Endothelial cell of umbilical vein (primary cell): ENCODE measurements around the gene RUNX2. TPM values are rescaled to one million over a fixed set of nuclear protein-coding genes. Genes with fewer than 3 reads are reported as not detected.

Source experiments
- BruUV-seq: library from RNA; stranded (reverse); fragments of 400-500 nt; replicated peaks from 2 replicates; lab custom pipeline; 2021; lab: Mats Ljungman, UMichigan
- CTCF ChIA-PET: fragments of 300-600, 350-600 bp; sonication (Branson Sonifier 250); formaldehyde crosslinking; loops from one replicate; lab custom pipeline; 2021; ENCODE audit warnings: antibody characterized with exemption, inconsistent platforms; lab: Charles Lee
- POLR2A ChIA-PET: fragments of 300-600, 350-600 bp; sonication (Branson Sonifier 250); formaldehyde crosslinking; loops from one replicate; lab custom pipeline; 2021; ENCODE audit warnings: antibody characterized with exemption, inconsistent platforms; lab: Charles Lee
- DNase-seq: peaks from one replicate; pipeline ENCODE4 v3.0.0-alpha.2; 2011; ENCODE audit warnings: low read depth, low spot score
- FAIRE-seq: peaks from 2 replicates; lab custom pipeline; 2011; peaks lifted over from hg19 to GRCh38; lab: Jason Lieb, UNC
- H2AFZ ChIP-seq: 2 replicates; pipeline ENCODE4 v1.6.0; 2012; ENCODE audit warnings: low read depth, low read length, control low read depth, inconsistent platforms
- H3K27ac ChIP-seq: 2 replicates; pipeline ENCODE4 v1.5.1; 2011; ENCODE audit warnings: low read depth, mild to moderate bottlenecking, control low read depth, low read length, moderate library complexity; ENCODE audit not compliant: insufficient read depth
- H3K27me3 ChIP-seq, 2 experiments: 2 replicates each; pipeline versions ENCODE4 v1.6.0 to v1.6.1; 2011; ENCODE audit warnings: low read length in 2 of 2, mixed read lengths in 1 of 2; ENCODE audit not compliant: control insufficient read depth in 2 of 2, insufficient read depth in 2 of 2
- H3K36me3 ChIP-seq, 2 experiments: 2 replicates in 1 of 2; 3 replicates in 1 of 2; pipeline ENCODE4 v1.5.1; 2011; ENCODE audit warnings: low read length in 2 of 2, mild to moderate bottlenecking in 1 of 2, moderate library complexity in 1 of 2; ENCODE audit not compliant: control insufficient read depth in 2 of 2, insufficient read depth in 2 of 2; ENCODE audit errors: extremely low read depth in 1 of 2
- H3K4me1 ChIP-seq: 3 replicates; pipeline ENCODE4 v1.5.1; 2011; ENCODE audit warnings: mild to moderate bottlenecking, low read length; ENCODE audit not compliant: control insufficient read depth, insufficient read depth; ENCODE audit errors: extremely low read depth
- H3K4me2 ChIP-seq: 2 replicates; pipeline ENCODE4 v1.6.1; 2011; ENCODE audit warnings: low read length, control low read depth, mixed read lengths; ENCODE audit not compliant: insufficient read depth
- H3K4me3 ChIP-seq, 3 experiments: fragments of 200-600 bp in 1 of 3; sonication (generic), shearing (Covaris generic) in 1 of 3; replicated peaks in 1 of 3; 2 replicates each; pipeline ENCODE4 v1.5.1; 2011 to 2016; ENCODE audit warnings: control low read depth in 3 of 3, low read length in 3 of 3, mild to moderate bottlenecking in 2 of 3, inconsistent platforms in 1 of 3, low read depth in 1 of 3, moderate library complexity in 1 of 3; ENCODE audit not compliant: insufficient read depth in 1 of 3
- H3K79me2 ChIP-seq: 2 replicates; pipeline ENCODE4 v1.6.0; 2012; ENCODE audit warnings: low read length, inconsistent platforms; ENCODE audit not compliant: control insufficient read depth, insufficient read depth
- H3K9ac ChIP-seq: replicated peaks from 2 replicates; pipeline ENCODE3; 2011; ENCODE audit warnings: low read length, control low read depth; ENCODE audit not compliant: insufficient read depth; ENCODE audit errors: extremely low read depth
- H3K9me1 ChIP-seq: replicated peaks from 3 replicates; pipeline ENCODE4 v1.6.0; 2011; ENCODE audit warnings: mild to moderate bottlenecking, low read length; ENCODE audit not compliant: control insufficient read depth, insufficient read depth; ENCODE audit errors: extremely low read depth
- H3K9me3 ChIP-seq: replicated peaks from 2 replicates; pipeline ENCODE4 v1.5.1; 2012; ENCODE audit warnings: low read length, inconsistent platforms; ENCODE audit not compliant: control insufficient read depth, insufficient read depth
- H4K20me1 ChIP-seq: replicated peaks from 2 replicates; pipeline ENCODE3; 2011; ENCODE audit warnings: mild to moderate bottlenecking, low read length; ENCODE audit not compliant: control insufficient read depth, insufficient read depth; ENCODE audit errors: extremely low read depth
- CTCF ChIP-seq, 2 donors: IDR thresholded peaks; 1 replicate in 1 of 2; 2 replicates in 1 of 2; pipeline ENCODE4 v1.5.1; 2011; ENCODE audit warnings: low read length in 2 of 2, mild to moderate bottlenecking in 2 of 2, moderate library complexity in 2 of 2, control low read depth in 1 of 2, inconsistent platforms in 1 of 2, low read depth in 1 of 2; ENCODE audit not compliant: insufficient read depth in 1 of 2; ENCODE audit errors: extremely low read depth in 1 of 2
- EZH2 ChIP-seq: IDR thresholded peaks from 2 replicates; pipeline ENCODE4 v1.6.1; 2012; ENCODE audit warnings: borderline replicate concordance, low read depth, mild to moderate bottlenecking, moderate library complexity, low read length, inconsistent platforms; ENCODE audit not compliant: severe bottlenecking
- FOS ChIP-seq: IDR thresholded peaks from 2 replicates; pipeline ENCODE4 v1.6.1; 2011; ENCODE audit warnings: mild to moderate bottlenecking, low read length, moderate library complexity, borderline replicate concordance; ENCODE audit not compliant: insufficient read depth
- GATA2 ChIP-seq: IDR thresholded peaks from 2 replicates; pipeline ENCODE4 v1.7.0; 2011; ENCODE audit warnings: low read depth, mild to moderate bottlenecking, moderate library complexity, mixed read lengths, low read length; ENCODE audit not compliant: insufficient read length, insufficient read depth
- JUN ChIP-seq: IDR thresholded peaks from 2 replicates; pipeline ENCODE4 v1.6.1; 2011; ENCODE audit warnings: borderline replicate concordance, low read depth; ENCODE audit not compliant: insufficient read length, insufficient read depth
- MAX ChIP-seq: IDR thresholded peaks from 2 replicates; pipeline ENCODE4 v1.6.1; 2011; ENCODE audit not compliant: insufficient read depth, insufficient read length
- MYC ChIP-seq: IDR thresholded peaks from one replicate; pipeline ENCODE4 v1.6.1; 2011; ENCODE audit warnings: mild to moderate bottlenecking, low read depth, low read length
- POLR2A ChIP-seq: IDR thresholded peaks from 2 replicates; pipeline ENCODE4 v1.6.1; 2012; ENCODE audit warnings: low read depth, mild to moderate bottlenecking, control low read depth, low read length
- POLR2AphosphoS5 ChIP-seq: IDR thresholded peaks from 2 replicates; pipeline ENCODE4 v1.6.1; 2012; ENCODE audit warnings: low read depth, mild to moderate bottlenecking, control low read depth, low read length, moderate library complexity; ENCODE audit not compliant: insufficient read depth
- dilution Hi-C: fragments of 300-500 bp; cut with MboI; formaldehyde crosslinking; loops from one replicate; pipeline ENCODE4 v1.15.0; 2019; ENCODE audit warnings: low sequenced_read_pairs; ENCODE audit not compliant: extremely low pct_ligation_motif_present
- intact Hi-C: fragments of 100-400 bp; cut with micrococcal nuclease; formaldehyde crosslinking; loops from one replicate; pipeline ENCODE4 v1.10.0; 2022
- polyA plus RNA-seq, 4 experiments: library from polyadenylated mRNA; depleted of rRNA in 3 of 4; stranded (reverse) in 3 of 4; unstranded in 1 of 4; fragments of >200 nt; gene quantifications; 2 replicates each; pipeline versions ENCODE4 v1.2.1 to v1.2.3, GENCODE V29; 2011 to 2012; ENCODE audit warnings: missing spikeins in 1 of 4
- total RNA-seq: library from RNA; stranded (reverse); gene quantifications from 2 replicates; pipeline ENCODE4 v1.2.3, GENCODE V29; 2021

The RUNX2 gene
- total and polyA plus RNA-seq, 2 donors (not counting 3 experiments of a cell fraction or from before 2014, with no cell fraction given): 0.06 TPM; not detected in 1

- no peak overlapping the region for H3K27ac ChIP-seq
- no peaks in the 10 kb centered on the region for H3K9me1 ChIP-seq
- H3K79me2 ChIP-seq: no peaks in the 10 kb centered on the region
- BruUV-seq: no TSS peak
- no peak overlapping the region for H3K9ac ChIP-seq
- intact Hi-C loops: loop anchor here (10.0 kb wide), 1 partner anchor 159 kb away; no protein-coding TSS in a partner anchor
- no peak overlapping the region for H2AFZ ChIP-seq
- peaks cover 11 to 24% of the 10 kb centered on the region in 2 experiments for H3K27me3 ChIP-seq
- dilution Hi-C loops: no loop called here
- FAIRE-seq: peak; percentile 8
- H4K20me1 ChIP-seq: no peaks in the 10 kb centered on the region
- peak overlapping the region; percentile 2 for H3K4me2 ChIP-seq
- no peaks in the 10 kb centered on the region for H3K9me3 ChIP-seq
- H3K4me1 ChIP-seq: no peaks in the 10 kb centered on the region
- no peak for TF ChIP-seq MAX
- TF ChIP-seq MYC: no peak
- TF ChIP-seq EZH2: no peak
- TF ChIP-seq CTCF (IDR thresholded peaks at IDR 0.05; ENCODE audit: extremely low read depth in 1 of 2, insufficient read depth in 1 of 2, low read depth in 1 of 2, low read length in 2 of 2): no peak
- TF ChIP-seq JUN: no peak
- no peak for TF ChIP-seq GATA2
- no peak for TF ChIP-seq POLR2AphosphoS5
- no peak for TF ChIP-seq POLR2A
- TF ChIP-seq FOS: no peak
- DNase-seq: no peak
- CTCF ChIA-PET: interaction anchor here (0.7 kb wide), 1 partner anchor 831 kb away, joined by 3 read pairs; no protein-coding TSS in a partner anchor
- no peaks in the 10 kb centered on the region for H3K36me3 ChIP-seq
- POLR2A ChIA-PET: no interaction called here
- no peak overlapping the region for H3K4me3 ChIP-seq
These were observed 228.0 kb downstream of the RUNX2 start for GRCh38 chr6:45555981-45556771.
